PC-9 (cell line): ENCODE measurements around the gene GTF2IRD1. TPM values are rescaled to one million over a fixed set of nuclear protein-coding genes. Genes with fewer than 3 reads are reported as not detected.

ENCODE experiments used
- BruUV-seq: library from RNA; stranded (reverse); fragments of 400-500 nt; replicated peaks from 2 replicates; lab custom pipeline; 2021; lab: Mats Ljungman, UMichigan
- CTCF ChIA-PET: fragments of 300-600 bp; sonication (Branson Sonifier 250); formaldehyde crosslinking; loops from one replicate; lab custom pipeline; 2022; ENCODE audit warnings: antibody characterized with exemption; lab: Charles Lee
- POLR2A ChIA-PET: fragments of 300-600 bp; sonication (Branson Sonifier 250); formaldehyde crosslinking; loops from one replicate; lab custom pipeline; 2022; ENCODE audit warnings: antibody characterized with exemption; ENCODE audit not compliant: unreplicated experiment; lab: Charles Lee
- DNase-seq, 2 experiments: peaks; one replicate each; pipeline versions ENCODE4 v3.0.0 to v3.0.0-alpha.2; 2015 to 2022; ENCODE audit warnings: mixed read lengths in 1 of 2
- H2AFZ ChIP-seq: fragments of 200-600 bp; sonication (generic); 2 replicates; pipeline ENCODE4 v1.8.1; 2017; ENCODE audit warnings: antibody characterized with exemption
- H3F3A ChIP-seq: fragments of 200-600 bp; sonication (generic); 2 replicates; pipeline ENCODE4 v1.8.1; 2017; ENCODE audit warnings: antibody characterized with exemption, mild to moderate bottlenecking, low read depth; ENCODE audit not compliant: insufficient read depth
- H3K27ac ChIP-seq: fragments of 200-600 bp; sonication (generic); 2 replicates; pipeline ENCODE4 v1.6.1; 2016; ENCODE audit warnings: mixed run types
- H3K27me3 ChIP-seq: fragments of 200-600 bp; sonication (generic); 2 replicates; pipeline ENCODE4 v1.6.1; 2016; ENCODE audit warnings: low read depth, mixed run types; ENCODE audit not compliant: insufficient read depth
- H3K36me3 ChIP-seq: fragments of 200-600 bp; sonication (generic); 2 replicates; pipeline ENCODE4 v1.6.1; 2016; ENCODE audit warnings: low read depth, mixed run types
- H3K4me1 ChIP-seq: fragments of 200-600 bp; sonication (generic); replicated peaks from 2 replicates; pipeline ENCODE4 v1.6.1; 2016; ENCODE audit warnings: mixed run types; ENCODE audit not compliant: insufficient read depth
- H3K4me2 ChIP-seq: fragments of 200-600 bp; sonication (generic); 2 replicates; pipeline ENCODE4 v1.6.1; 2017; ENCODE audit warnings: mixed run types
- H3K4me3 ChIP-seq: fragments of 200-600 bp; sonication (generic); 2 replicates; pipeline ENCODE4 v1.6.1; 2016; ENCODE audit warnings: mixed run types
- H3K79me2 ChIP-seq: fragments of 200-600 bp; sonication (generic); 2 replicates; pipeline ENCODE4 v1.6.1; 2017; ENCODE audit warnings: low read depth, mixed run types
- H3K9me2 ChIP-seq: fragments of 200-600 bp; sonication (generic); 2 replicates; pipeline ENCODE4 v1.8.1; 2017; ENCODE audit warnings: mild to moderate bottlenecking; ENCODE audit not compliant: insufficient read depth
- H3K9me3 ChIP-seq: fragments of 200-600 bp; sonication (generic); 2 replicates; pipeline ENCODE4 v1.8.1; 2016; ENCODE audit warnings: low read depth; ENCODE audit not compliant: insufficient read depth
- H4K20me1 ChIP-seq: fragments of 200-600 bp; sonication (generic); 2 replicates; pipeline ENCODE4 v1.8.1; 2017; ENCODE audit not compliant: insufficient read depth
- EZH2 ChIP-seq: fragments of 200-600 bp; sonication (generic); IDR thresholded peaks from 2 replicates; pipeline ENCODE4 v1.8.0; 2017; ENCODE audit warnings: antibody characterized with exemption, low read depth
- intact Hi-C: fragments of 100-400 bp; cut with micrococcal nuclease; formaldehyde crosslinking; loops from one replicate; pipeline ENCODE4 v1.10.0; 2022; ENCODE audit not compliant: unreplicated experiment
- total RNA-seq: library from RNA; stranded (reverse); gene quantifications from 2 replicates; pipeline ENCODE4 v1.2.3, GENCODE V29; 2021
- TF ChIP-seq, protein P1 (sequence below): fragments of 200-600 bp; sonication (generic); conservative IDR thresholded peaks from 2 replicates; pipeline ENCODE4 v1.6.1; 2017; ENCODE audit warnings: mixed run types, antibody characterized with exemption, mild to moderate bottlenecking, moderate library complexity

Gene GTF2IRD1
- total RNA-seq, 1 experiment from 2014 or later: 46.7 TPM

- Histone ChIP-seq H3K9me2 (no peaks in the 10 kb centered on the region), H3K9me3 (no peaks in the 10 kb centered on the region), H2AFZ (no peak overlapping the region), H3K79me2 (no peaks in the 10 kb centered on the region), H3K4me1 (peaks cover 77% of the 10 kb centered on the region), H3K4me3 (no peak overlapping the region), H3K27ac (no peak overlapping the region), H3K4me2 (no peak overlapping the region), H3K27me3 (no peaks in the 10 kb centered on the region), H4K20me1 (no peaks in the 10 kb centered on the region), H3F3A (peaks cover 65% of the 10 kb centered on the region), H3K36me3 (no peaks in the 10 kb centered on the region)
- POLR2A ChIA-PET: interaction anchor here (0.6 kb wide), 1 partner anchor 9 kb away, joined by 28 read pairs; no protein-coding TSS in a partner anchor
- intact Hi-C loops: no loop called here
- CTCF ChIA-PET: interaction anchor here (1.1 kb wide), 1 partner anchor 20 kb away, joined by 8 read pairs; no protein-coding TSS in a partner anchor
- DNase-seq: no peak
- BruUV-seq: no TSS peak
- TF ChIP-seq EZH2: no peak
- TF ChIP-seq, protein P1, sequence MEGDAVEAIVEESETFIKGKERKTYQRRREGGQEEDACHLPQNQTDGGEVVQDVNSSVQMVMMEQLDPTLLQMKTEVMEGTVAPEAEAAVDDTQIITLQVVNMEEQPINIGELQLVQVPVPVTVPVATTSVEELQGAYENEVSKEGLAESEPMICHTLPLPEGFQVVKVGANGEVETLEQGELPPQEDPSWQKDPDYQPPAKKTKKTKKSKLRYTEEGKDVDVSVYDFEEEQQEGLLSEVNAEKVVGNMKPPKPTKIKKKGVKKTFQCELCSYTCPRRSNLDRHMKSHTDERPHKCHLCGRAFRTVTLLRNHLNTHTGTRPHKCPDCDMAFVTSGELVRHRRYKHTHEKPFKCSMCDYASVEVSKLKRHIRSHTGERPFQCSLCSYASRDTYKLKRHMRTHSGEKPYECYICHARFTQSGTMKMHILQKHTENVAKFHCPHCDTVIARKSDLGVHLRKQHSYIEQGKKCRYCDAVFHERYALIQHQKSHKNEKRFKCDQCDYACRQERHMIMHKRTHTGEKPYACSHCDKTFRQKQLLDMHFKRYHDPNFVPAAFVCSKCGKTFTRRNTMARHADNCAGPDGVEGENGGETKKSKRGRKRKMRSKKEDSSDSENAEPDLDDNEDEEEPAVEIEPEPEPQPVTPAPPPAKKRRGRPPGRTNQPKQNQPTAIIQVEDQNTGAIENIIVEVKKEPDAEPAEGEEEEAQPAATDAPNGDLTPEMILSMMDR: no peak
These were observed 130.7 kb downstream of the GTF2IRD1 start for GRCh38 chr7:74584160-74584954.

- POLR2A ChIA-PET: interaction anchor here (0.5 to 0.6 kb wide), 2 partner anchors 8 to 27 kb away, joined by 5 to 6 read pairs; no protein-coding TSS in a partner anchor
- Histone ChIP-seq H3K79me2 (no peaks in the 10 kb centered on the region), H3K27ac (no peak overlapping the region), H4K20me1 (no peaks in the 10 kb centered on the region), H2AFZ (no peak overlapping the region), H3K36me3 (no peaks in the 10 kb centered on the region), H3K4me3 (no peak overlapping the region), H3K9me2 (no peaks in the 10 kb centered on the region), H3K27me3 (no peaks in the 10 kb centered on the region), H3F3A (peaks cover 51% of the 10 kb centered on the region), H3K4me1 (peaks cover 62% of the 10 kb centered on the region), H3K4me2 (no peak overlapping the region), H3K9me3 (no peaks in the 10 kb centered on the region)
- BruUV-seq: no TSS peak
- DNase-seq: no peak
- TF ChIP-seq, protein P1: no peak
- CTCF ChIA-PET: interaction anchor here (0.6 kb wide), 1 partner anchor 174 kb away, joined by 4 read pairs; no protein-coding TSS in a partner anchor
- intact Hi-C loops: no loop called here
These were observed 132.1 kb downstream of the GTF2IRD1 start for GRCh38 chr7:74585844-74586243.

DNA sequence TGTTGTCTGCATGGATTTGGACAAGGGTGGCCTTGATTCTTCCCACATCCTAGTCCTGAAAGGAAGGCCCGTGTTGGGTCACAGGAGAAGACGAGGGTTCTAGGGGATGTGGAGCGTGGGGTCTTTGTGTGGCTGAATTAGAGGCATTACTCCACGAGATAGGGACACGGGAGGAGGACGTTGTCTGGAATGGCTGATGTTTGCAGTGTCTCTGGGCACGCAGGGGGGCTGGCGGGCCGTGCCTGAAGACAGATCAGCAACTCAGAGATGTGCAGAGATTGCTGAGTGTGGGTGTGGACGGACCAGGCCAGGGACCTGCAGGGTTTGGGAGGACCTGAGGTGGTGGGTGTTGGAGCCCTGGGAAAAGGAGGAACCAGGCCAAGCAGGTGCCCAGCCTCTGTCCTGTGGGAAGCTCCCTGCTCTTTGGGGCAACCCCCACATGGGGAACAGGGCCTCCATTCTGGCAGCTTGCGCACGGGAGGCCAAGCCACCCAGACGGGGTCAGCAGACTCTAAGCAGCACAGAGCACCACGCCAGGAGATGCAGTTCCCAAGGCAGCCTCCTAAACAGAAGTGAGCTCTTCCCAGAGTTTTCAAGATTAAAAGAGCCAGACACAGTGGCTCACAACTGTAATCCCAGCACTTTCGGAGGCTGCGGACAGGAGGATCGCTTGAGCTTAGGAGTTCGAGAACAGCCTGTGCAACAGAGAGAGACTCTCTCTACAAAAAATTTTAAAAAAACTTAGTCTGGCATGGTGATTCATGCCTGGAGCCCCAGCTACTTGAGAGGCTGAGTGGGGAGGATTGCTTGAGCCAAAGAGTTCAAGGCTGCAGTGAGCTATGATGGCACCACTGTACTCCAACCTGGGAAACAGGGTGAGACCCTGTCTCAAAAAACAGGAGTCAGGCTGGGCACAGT is 132.8 kb downstream of the GTF2IRD1 start:
- Histone ChIP-seq H3K27me3 (no peaks in the 10 kb centered on the region), H3F3A (peaks cover 44% of the 10 kb centered on the region), H2AFZ (no peak overlapping the region), H3K4me3 (no peak overlapping the region), H3K27ac (peak overlapping the region; percentile 41; the same call in 1 of the 2 replicates), H3K36me3 (no peaks in the 10 kb centered on the region), H3K4me1 (peaks cover 56% of the 10 kb centered on the region), H4K20me1 (no peaks in the 10 kb centered on the region), H3K4me2 (peak overlapping the region; percentile 49), H3K9me3 (no peaks in the 10 kb centered on the region), H3K9me2 (no peaks in the 10 kb centered on the region), H3K79me2 (no peaks in the 10 kb centered on the region)
- BruUV-seq: no TSS peak
- TF ChIP-seq, protein P1: no peak
- no peak for TF ChIP-seq EZH2
- ChIA-PET CTCF (interaction anchor here (0.6 kb wide), 2 partner anchors 71 to 175 kb away, joined by 4 read pairs; partner anchors contain the start of gene GTF2I), POLR2A (interaction anchor here (0.6 to 1.0 kb wide), 4 partner anchors 7 to 1370 kb away, joined by 4 to 19 read pairs (median 5); partner anchors contain the start of gene GTF2I)
- DNase-seq: no peak
- intact Hi-C loops: no loop called here
